HepG2 (cell line): ENCODE results near the gene CAMSAP2. TPM values are rescaled to one million over a fixed set of nuclear protein-coding genes. Genes with fewer than 3 reads are reported as not detected.

Source experiments
- AKAP8 ChIP-seq: sonication (generic); formaldehyde crosslinking; IDR thresholded peaks from 2 replicates; pipeline ENCODE4 v1.5.1; 2020; ENCODE audit warnings: mild to moderate bottlenecking, missing genetic modification reagents
- ARNT2 ChIP-seq: sonication (generic); formaldehyde crosslinking; IDR thresholded peaks from 2 replicates; pipeline ENCODE4 v1.8.0; 2022; ENCODE audit warnings: mild to moderate bottlenecking, low read depth, missing genetic modification reagents, moderate library complexity
- CEBPG ChIP-seq: IDR thresholded peaks from 2 replicates; pipeline ENCODE4 v1.6.1; 2016
- GATAD2A ChIP-seq: IDR thresholded peaks from 2 replicates; pipeline ENCODE4 v1.6.1; 2016
- HMGA1 ChIP-seq: sonication (generic); formaldehyde crosslinking; conservative IDR thresholded peaks from 2 replicates; pipeline ENCODE4 v1.4.0; 2020; ENCODE audit warnings: missing genetic modification reagents
- HNRNPUL1 ChIP-seq: fragments of 200-400 bp; formaldehyde crosslinking; IDR thresholded peaks from 2 replicates; pipeline ENCODE4 v1.6.1; 2017; ENCODE audit warnings: low read depth, mild to moderate bottlenecking, low read length, moderate library complexity
- NCOR1 ChIP-seq: fragments of 200-600 bp; sonication (generic); IDR thresholded peaks from 2 replicates; pipeline ENCODE4 v1.7.0; 2017; ENCODE audit warnings: antibody characterized with exemption, low read length, borderline replicate concordance
- RAD21 ChIP-seq: fragments of 450-650 bp; formaldehyde crosslinking; IDR thresholded peaks from 2 replicates; pipeline ENCODE4 v1.5.0; 2020; ENCODE audit warnings: mild to moderate bottlenecking
- SMAD3 ChIP-seq: sonication (generic); formaldehyde crosslinking; IDR thresholded peaks from 2 replicates; pipeline ENCODE4 v1.4.0; 2020; ENCODE audit warnings: missing genetic modification reagents
- SMC3 ChIP-seq: IDR thresholded peaks from 2 replicates; pipeline ENCODE4 v1.6.1; 2011; ENCODE audit warnings: low read length, improper control_type of control experiment
- TARDBP ChIP-seq: sonication (generic); formaldehyde crosslinking; IDR thresholded peaks from 2 replicates; pipeline ENCODE4 v1.8.0; 2022; ENCODE audit warnings: mild to moderate bottlenecking, missing genetic modification reagents
- ZMYM4 ChIP-seq: sonication (generic); formaldehyde crosslinking; IDR thresholded peaks from 2 replicates; pipeline ENCODE4 v1.8.1; 2023; ENCODE audit warnings: mild to moderate bottlenecking, missing genetic modification reagents
- ZNF264 ChIP-seq: sonication (generic); formaldehyde crosslinking; IDR thresholded peaks from 2 replicates; pipeline ENCODE4 v1.4.0; 2020; ENCODE audit warnings: missing genetic modification reagents
- ZNF564 ChIP-seq: sonication (generic); formaldehyde crosslinking; IDR thresholded peaks from 2 replicates; pipeline ENCODE4 v1.8.1; 2023; ENCODE audit warnings: mild to moderate bottlenecking, missing genetic modification reagents
- ZNF598 ChIP-seq: sonication (generic); formaldehyde crosslinking; IDR thresholded peaks from 2 replicates; pipeline ENCODE4 v1.5.1; 2020; ENCODE audit warnings: mild to moderate bottlenecking, missing genetic modification reagents, borderline replicate concordance
- ZNF614 ChIP-seq: IDR thresholded peaks from 2 replicates; pipeline ENCODE4 v1.6.1; 2018; ENCODE audit warnings: missing biosample characterization, missing genetic modification reagents, inconsistent platforms, borderline replicate concordance
- polyA plus RNA-seq, 8 experiments: library from polyadenylated mRNA; depleted of rRNA in 3 of 8; stranded (reverse) in 7 of 8; unstranded in 1 of 8; fragments of >200 nt; fragmentation: Illumina TruSeq in 4 of 8; extraction: Trizol in 4 of 8; gene quantifications; 2 replicates each; pipeline versions ENCODE4 v1.2.1 to v1.2.3, GENCODE V29; 2011 to 2016; ENCODE audit warnings: low read depth in 4 of 8, missing spikeins in 1 of 8, mixed read lengths in 1 of 8; ENCODE audit not compliant: insufficient read depth in 1 of 8
- total RNA-seq, 5 experiments: library from RNA; depleted of rRNA; stranded (reverse); fragments of >200 nt; fragmentation: Illumina TruSeq; extraction: Trizol; gene quantifications; 2 replicates each; pipeline ENCODE4 v1.2.3, GENCODE V29; 2016; ENCODE audit warnings: low read depth in 1 of 5
- TF ChIP-seq, protein P1 (sequence below): sonication (generic); formaldehyde crosslinking; IDR thresholded peaks from 2 replicates; pipeline ENCODE4 v1.4.0; 2020; ENCODE audit warnings: missing genetic modification reagents, borderline replicate concordance
- TF ChIP-seq, protein P2 (sequence below): IDR thresholded peaks from 2 replicates; pipeline ENCODE4 v1.6.1; 2016
- TF ChIP-seq, protein P3 (sequence below): IDR thresholded peaks from 2 replicates; pipeline ENCODE4 v1.6.1; 2018; ENCODE audit warnings: missing genetic modification reagents, mild to moderate bottlenecking, missing compliant biosample characterization
- TF ChIP-seq, protein P4 (sequence below): IDR thresholded peaks from 2 replicates; pipeline ENCODE4 v1.6.1; 2016; ENCODE audit warnings: mild to moderate bottlenecking

Gene CAMSAP2
- total and polyA plus RNA-seq, 2 of the 13 experiments (the other 11 are each of a cell fraction or from before 2014, with no cell fraction given): 3.4 to 8.2 TPM

DNA sequence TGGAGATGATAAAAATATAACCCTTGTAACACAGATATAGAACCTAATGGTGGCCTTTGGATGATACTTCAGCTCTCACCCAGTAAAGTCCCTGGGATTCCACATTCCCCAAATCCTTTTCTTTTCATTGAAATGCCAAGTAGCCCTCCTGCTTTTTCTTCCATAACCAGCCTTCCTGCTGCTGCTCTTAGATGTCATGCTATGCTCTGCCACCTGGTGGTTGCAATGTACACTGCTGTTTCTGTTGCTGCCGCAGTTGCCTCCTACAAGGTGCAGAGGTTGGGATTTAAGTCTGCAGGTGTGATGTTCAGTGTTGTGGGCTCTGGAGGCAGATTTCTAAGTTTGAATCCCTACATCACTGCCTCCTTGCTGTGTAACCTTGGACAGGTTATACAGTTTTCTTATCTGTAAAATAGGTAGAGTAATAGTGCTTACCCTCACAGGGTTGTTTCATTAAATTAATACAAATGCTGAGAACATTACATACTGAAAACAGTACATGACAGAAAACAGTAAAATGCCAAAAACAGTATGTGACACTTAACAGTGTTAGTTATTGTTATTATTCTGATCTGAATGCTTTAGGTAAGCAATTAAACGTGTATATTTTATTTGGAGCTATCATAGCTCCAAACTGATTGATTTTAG lies 64.3 kb downstream of the CAMSAP2 start (continued):
- TF ChIP-seq, protein P1, sequence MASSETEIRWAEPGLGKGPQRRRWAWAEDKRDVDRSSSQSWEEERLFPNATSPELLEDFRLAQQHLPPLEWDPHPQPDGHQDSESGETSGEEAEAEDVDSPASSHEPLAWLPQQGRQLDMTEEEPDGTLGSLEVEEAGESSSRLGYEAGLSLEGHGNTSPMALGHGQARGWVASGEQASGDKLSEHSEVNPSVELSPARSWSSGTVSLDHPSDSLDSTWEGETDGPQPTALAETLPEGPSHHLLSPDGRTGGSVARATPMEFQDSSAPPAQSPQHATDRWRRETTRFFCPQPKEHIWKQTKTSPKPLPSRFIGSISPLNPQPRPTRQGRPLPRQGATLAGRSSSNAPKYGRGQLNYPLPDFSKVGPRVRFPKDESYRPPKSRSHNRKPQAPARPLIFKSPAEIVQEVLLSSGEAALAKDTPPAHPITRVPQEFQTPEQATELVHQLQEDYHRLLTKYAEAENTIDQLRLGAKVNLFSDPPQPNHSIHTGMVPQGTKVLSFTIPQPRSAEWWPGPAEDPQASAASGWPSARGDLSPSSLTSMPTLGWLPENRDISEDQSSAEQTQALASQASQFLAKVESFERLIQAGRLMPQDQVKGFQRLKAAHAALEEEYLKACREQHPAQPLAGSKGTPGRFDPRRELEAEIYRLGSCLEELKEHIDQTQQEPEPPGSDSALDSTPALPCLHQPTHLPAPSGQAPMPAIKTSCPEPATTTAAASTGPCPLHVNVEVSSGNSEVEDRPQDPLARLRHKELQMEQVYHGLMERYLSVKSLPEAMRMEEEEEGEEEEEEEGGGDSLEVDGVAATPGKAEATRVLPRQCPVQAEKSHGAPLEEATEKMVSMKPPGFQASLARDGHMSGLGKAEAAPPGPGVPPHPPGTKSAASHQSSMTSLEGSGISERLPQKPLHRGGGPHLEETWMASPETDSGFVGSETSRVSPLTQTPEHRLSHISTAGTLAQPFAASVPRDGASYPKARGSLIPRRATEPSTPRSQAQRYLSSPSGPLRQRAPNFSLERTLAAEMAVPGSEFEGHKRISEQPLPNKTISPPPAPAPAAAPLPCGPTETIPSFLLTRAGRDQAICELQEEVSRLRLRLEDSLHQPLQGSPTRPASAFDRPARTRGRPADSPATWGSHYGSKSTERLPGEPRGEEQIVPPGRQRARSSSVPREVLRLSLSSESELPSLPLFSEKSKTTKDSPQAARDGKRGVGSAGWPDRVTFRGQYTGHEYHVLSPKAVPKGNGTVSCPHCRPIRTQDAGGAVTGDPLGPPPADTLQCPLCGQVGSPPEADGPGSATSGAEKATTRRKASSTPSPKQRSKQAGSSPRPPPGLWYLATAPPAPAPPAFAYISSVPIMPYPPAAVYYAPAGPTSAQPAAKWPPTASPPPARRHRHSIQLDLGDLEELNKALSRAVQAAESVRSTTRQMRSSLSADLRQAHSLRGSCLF: no peak
- TF ChIP-seq SMC3 (peak; percentile 95), HNRNPUL1 (no peak), ZNF598 (no peak), CEBPG (CRISPR knock-in tag) (peak; percentile 7; the same call in 1 of the 2 replicates), HMGA1 (CRISPR knock-in tag) (no peak), ZNF614 (CRISPR knock-in tag) (0 out of 2 replicates have a peak, but pooled peaks have one; percentile 26), SMAD3 (peak; percentile 42; the same call in 1 of the 2 replicates), AKAP8 (CRISPR knock-in tag) (no peak), RAD21 (peak; percentile 75), TARDBP (CRISPR knock-in tag) (peak; percentile 73), NCOR1 (no peak), ZMYM4 (CRISPR knock-in tag) (0 out of 2 replicates have a peak, but pooled peaks have one; percentile 26), ARNT2 (no peak), GATAD2A (0 out of 2 replicates have a peak, but pooled peaks have one; percentile 12), ZNF564 (CRISPR knock-in tag) (no peak), ZNF264 (CRISPR knock-in tag) (no peak)
- TF ChIP-seq, protein P2, sequence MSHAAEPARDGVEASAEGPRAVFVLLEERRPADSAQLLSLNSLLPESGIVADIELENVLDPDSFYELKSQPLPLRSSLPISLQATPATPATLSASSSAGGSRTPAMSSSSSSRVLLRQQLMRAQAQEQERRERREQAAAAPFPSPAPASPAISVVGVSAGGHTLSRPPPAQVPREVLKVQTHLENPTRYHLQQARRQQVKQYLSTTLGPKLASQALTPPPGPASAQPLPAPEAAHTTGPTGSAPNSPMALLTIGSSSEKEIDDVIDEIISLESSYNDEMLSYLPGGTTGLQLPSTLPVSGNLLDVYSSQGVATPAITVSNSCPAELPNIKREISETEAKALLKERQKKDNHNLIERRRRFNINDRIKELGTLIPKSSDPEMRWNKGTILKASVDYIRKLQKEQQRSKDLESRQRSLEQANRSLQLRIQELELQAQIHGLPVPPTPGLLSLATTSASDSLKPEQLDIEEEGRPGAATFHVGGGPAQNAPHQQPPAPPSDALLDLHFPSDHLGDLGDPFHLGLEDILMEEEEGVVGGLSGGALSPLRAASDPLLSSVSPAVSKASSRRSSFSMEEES: no peak
- TF ChIP-seq, protein P3, sequence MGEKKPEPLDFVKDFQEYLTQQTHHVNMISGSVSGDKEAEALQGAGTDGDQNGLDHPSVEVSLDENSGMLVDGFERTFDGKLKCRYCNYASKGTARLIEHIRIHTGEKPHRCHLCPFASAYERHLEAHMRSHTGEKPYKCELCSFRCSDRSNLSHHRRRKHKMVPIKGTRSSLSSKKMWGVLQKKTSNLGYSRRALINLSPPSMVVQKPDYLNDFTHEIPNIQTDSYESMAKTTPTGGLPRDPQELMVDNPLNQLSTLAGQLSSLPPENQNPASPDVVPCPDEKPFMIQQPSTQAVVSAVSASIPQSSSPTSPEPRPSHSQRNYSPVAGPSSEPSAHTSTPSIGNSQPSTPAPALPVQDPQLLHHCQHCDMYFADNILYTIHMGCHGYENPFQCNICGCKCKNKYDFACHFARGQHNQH (CRISPR knock-in tag): 0 out of 2 replicates have a peak, but pooled peaks have one; percentile 34
- TF ChIP-seq, protein P4, sequence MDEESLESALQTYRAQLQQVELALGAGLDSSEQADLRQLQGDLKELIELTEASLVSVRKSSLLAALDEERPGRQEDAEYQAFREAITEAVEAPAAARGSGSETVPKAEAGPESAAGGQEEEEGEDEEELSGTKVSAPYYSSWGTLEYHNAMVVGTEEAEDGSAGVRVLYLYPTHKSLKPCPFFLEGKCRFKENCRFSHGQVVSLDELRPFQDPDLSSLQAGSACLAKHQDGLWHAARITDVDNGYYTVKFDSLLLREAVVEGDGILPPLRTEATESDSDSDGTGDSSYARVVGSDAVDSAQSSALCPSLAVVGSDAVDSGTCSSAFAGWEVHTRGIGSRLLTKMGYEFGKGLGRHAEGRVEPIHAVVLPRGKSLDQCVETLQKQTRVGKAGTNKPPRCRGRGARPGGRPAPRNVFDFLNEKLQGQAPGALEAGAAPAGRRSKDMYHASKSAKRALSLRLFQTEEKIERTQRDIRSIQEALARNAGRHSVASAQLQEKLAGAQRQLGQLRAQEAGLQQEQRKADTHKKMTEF: no peak
